Upper lobe of left lung (tissue), 4 donors: ENCODE results near the gene ZNF697.

Experiments used
- EP300 ChIP-seq, 4 donors: sonication (generic); formaldehyde crosslinking; IDR thresholded peaks; one replicate each; pipeline ENCODE4 v1.5.1; 2017; ENCODE audit warnings: antibody characterized with exemption in 4 of 4, control low read depth in 2 of 4
- TF ChIP-seq, protein P1 (sequence below), 6 experiments: fragments of 450-650 bp in 4 of 6; fragments of 200-600 bp in 2 of 6; sonication (generic) in 2 of 6; IDR thresholded peaks; one replicate each; pipeline ENCODE4 v1.5.1; 2016 to 2019; ENCODE audit warnings: antibody characterized with exemption in 6 of 6

DNA sequence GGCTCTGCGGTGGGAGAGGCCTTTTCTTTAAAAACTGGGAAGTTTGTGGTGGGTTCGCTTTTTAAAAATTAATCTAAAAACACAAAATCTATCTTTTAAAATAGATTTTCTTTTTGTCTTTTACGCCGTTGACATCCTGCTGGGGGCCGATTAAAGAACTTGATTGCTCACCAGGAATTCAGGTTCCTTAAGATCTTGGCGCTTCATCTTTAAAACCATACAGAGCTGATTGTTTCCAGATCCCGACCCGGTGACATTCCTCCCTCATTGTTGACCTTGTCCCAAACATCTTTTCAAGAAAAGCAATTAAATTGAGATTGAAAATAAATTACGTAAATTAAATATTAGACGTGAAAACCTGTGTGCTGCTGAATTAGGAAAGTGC, 546 bp upstream of the ZNF697 start:
- TF ChIP-seq, protein P1, sequence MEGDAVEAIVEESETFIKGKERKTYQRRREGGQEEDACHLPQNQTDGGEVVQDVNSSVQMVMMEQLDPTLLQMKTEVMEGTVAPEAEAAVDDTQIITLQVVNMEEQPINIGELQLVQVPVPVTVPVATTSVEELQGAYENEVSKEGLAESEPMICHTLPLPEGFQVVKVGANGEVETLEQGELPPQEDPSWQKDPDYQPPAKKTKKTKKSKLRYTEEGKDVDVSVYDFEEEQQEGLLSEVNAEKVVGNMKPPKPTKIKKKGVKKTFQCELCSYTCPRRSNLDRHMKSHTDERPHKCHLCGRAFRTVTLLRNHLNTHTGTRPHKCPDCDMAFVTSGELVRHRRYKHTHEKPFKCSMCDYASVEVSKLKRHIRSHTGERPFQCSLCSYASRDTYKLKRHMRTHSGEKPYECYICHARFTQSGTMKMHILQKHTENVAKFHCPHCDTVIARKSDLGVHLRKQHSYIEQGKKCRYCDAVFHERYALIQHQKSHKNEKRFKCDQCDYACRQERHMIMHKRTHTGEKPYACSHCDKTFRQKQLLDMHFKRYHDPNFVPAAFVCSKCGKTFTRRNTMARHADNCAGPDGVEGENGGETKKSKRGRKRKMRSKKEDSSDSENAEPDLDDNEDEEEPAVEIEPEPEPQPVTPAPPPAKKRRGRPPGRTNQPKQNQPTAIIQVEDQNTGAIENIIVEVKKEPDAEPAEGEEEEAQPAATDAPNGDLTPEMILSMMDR (IDR thresholded peaks at IDR 0.05), result no peak
- TF ChIP-seq EP300 (IDR thresholded peaks at IDR 0.05), result no peak
